ENCODE results near the gene TRMU. TPM values are rescaled to one million over a fixed set of nuclear protein-coding genes. Genes with fewer than 3 reads are reported as not detected.
A peak's percentile ranks its signal among the peaks of the same experiment; 100 is the strongest.

The TRMU gene
- total and polyA plus RNA-seq, 4 donors = 11.3 to 66.4 (median 33.8) TPM

DNA sequence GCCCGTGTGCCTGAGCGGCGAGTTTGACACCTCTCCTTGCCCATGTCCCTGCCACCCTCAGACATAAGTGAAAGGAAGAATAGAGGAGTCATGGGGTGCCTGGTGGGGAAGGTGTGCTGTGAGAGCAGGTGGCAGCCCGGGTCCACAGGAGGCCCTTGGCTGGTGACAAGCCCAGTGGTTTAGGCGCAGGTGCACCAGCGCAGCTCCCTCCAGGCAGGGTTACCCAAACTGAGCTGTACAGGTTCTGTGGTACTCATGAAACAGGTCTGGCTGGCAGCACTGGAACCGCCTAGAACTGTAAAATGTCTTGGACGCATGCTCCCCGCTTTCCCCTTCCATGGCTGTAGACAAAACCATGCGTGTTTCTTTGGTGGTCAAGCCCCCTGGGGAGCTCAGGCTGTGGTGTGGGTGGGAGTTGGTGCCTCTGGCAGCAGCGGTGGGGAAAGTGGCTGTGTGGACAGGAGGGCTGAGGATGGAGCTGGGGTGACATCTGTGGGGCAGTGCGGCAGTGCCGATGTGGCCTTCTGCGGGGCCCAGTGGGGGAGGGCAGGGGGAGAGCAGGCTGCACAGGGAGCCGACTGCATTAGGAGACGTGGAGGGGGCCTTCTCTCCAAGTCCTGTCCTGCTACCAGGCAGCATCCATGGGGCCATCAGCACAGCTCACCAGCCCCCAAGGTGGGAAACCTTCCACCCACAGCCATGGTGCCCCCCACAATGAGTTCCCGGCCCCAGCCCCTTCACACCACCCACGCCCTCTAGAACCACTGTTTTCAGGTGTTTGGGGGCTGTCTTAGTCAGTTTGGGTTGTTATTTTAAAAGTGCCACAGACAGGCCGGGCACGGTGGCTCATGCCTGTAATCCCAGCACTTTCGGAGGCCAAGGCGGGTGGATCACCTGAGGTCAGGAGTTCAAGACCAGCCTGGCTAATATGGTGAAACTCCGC is 44.4 kb upstream of the TRMU start:
- H3K4me3 ChIP-seq (ENCODE audit: low read length in 2 of 2) = no peak overlapping the region
- no peaks in the 10 kb centered on the region for H3K9me3 ChIP-seq (ENCODE audit: control insufficient read depth, low read length)
- no peak for DNase-seq
- intact Hi-C loops (cut with DNase I) = no loop called here
- no peaks in the 10 kb centered on the region for H3K4me1 ChIP-seq (ENCODE audit: control insufficient read depth in 1 of 2, insufficient read depth in 2 of 2, low read length in 2 of 2)
- no peak overlapping the region for H3K27ac ChIP-seq (ENCODE audit: low read depth in 1 of 2, low read length in 2 of 2)
- no peak for ATAC-seq (ENCODE audit: low FRiP score)
- no peaks in the 10 kb centered on the region for H3K27me3 ChIP-seq (ENCODE audit: control insufficient read depth in 1 of 2, insufficient read depth in 2 of 2, low read length in 1 of 2)
- H3K36me3 ChIP-seq (ENCODE audit: control insufficient read depth in 1 of 2, insufficient read depth in 2 of 2, low read length in 1 of 2) = peaks cover 0 to 3% of the 10 kb centered on the region in 2 donors
- 94 to 96% methylated on average over 23 of the region's 23 CpGs for WGBS, 2 donors

- DNase-seq (no peak), ATAC-seq (ENCODE audit: low FRiP score) (no peak)
- Histone ChIP-seq H3K27me3 (ENCODE audit: control insufficient read depth in 1 of 2, insufficient read depth in 2 of 2, low read length in 1 of 2) (no peaks in the 10 kb centered on the region), H3K9me3 (ENCODE audit: control insufficient read depth, low read length) (no peaks in the 10 kb centered on the region), H3K4me1 (ENCODE audit: control insufficient read depth in 1 of 2, insufficient read depth in 2 of 2, low read length in 2 of 2) (no peaks in the 10 kb centered on the region), H3K36me3 (ENCODE audit: control insufficient read depth in 1 of 2, insufficient read depth in 2 of 2, low read length in 1 of 2) (peaks cover 0 to 3% of the 10 kb centered on the region in 2 donors), H3K27ac (ENCODE audit: low read depth in 1 of 2, low read length in 2 of 2) (no peak overlapping the region), H3K4me3 (ENCODE audit: low read length in 2 of 2) (no peak overlapping the region)
- intact Hi-C loops (cut with DNase I) = no loop called here
- WGBS, 2 donors = 91 to 97% methylated on average over 3 of the region's 3 CpGs
Observed at GRCh38 chr22:46292173-46292572, 43.3 kb upstream of the TRMU start.

DNA sequence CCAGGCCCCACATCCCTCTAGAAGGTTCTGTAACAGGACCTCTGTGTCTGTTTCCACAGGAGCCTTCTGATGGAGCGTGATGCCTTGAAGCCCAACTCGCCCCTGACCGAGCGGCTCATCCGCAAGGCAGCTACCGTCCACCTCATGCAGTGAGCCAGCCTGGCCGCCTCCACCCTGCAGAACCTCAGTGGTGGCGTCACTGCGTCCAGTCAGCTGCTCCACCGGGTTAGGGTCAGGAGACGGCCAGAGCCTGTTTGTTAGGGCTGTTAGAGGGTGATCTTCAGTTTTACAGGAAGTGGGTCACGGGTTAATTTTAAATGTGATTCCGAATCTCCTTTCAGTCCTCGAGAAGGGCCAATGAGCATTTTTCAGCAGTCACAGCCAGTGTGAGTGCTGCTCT is 42.8 kb upstream of the TRMU start:
- 90 to 92% methylated on average over 14 of the region's 14 CpGs for WGBS, 2 donors
- ATAC-seq (ENCODE audit: low FRiP score) (no peak), DNase-seq (peak; percentile 77 to 82)
- Histone ChIP-seq H3K27me3 (ENCODE audit: control insufficient read depth in 1 of 2, insufficient read depth in 2 of 2, low read length in 1 of 2) (no peaks in the 10 kb centered on the region), H3K9me3 (ENCODE audit: control insufficient read depth, low read length) (no peaks in the 10 kb centered on the region), H3K36me3 (ENCODE audit: control insufficient read depth in 1 of 2, insufficient read depth in 2 of 2, low read length in 1 of 2) (peaks cover 0 to 3% of the 10 kb centered on the region in 2 donors), H3K4me1 (ENCODE audit: control insufficient read depth in 1 of 2, insufficient read depth in 2 of 2, low read length in 2 of 2) (no peaks in the 10 kb centered on the region), H3K4me3 (ENCODE audit: low read length in 2 of 2) (no peak overlapping the region), H3K27ac (ENCODE audit: low read depth in 1 of 2, low read length in 2 of 2) (no peak overlapping the region)
- intact Hi-C loops (cut with DNase I) = no loop called here

GRCh38 chr22:46293577-46294260 is 41.8 kb upstream of the TRMU start:
- H3K27ac ChIP-seq (ENCODE audit: low read depth in 1 of 2, low read length in 2 of 2) = no peak overlapping the region
- 85 to 87% methylated on average over 11 of the region's 11 CpGs for WGBS, 2 donors

GRCh38 chr22:46294784-46295183 is 40.7 kb upstream of the TRMU start:
- H3K27me3 ChIP-seq (ENCODE audit: control insufficient read depth in 1 of 2, insufficient read depth in 2 of 2, low read length in 1 of 2) = no peaks in the 10 kb centered on the region
- peaks cover 0 to 3% of the 10 kb centered on the region in 2 donors for H3K36me3 ChIP-seq (ENCODE audit: control insufficient read depth in 1 of 2, insufficient read depth in 2 of 2, low read length in 1 of 2)
- no peak overlapping the region for H3K4me3 ChIP-seq (ENCODE audit: low read length in 2 of 2)
- no peaks in the 10 kb centered on the region for H3K9me3 ChIP-seq (ENCODE audit: control insufficient read depth, low read length)
- H3K27ac ChIP-seq (ENCODE audit: low read depth in 1 of 2, low read length in 2 of 2) = no peak overlapping the region
- no peaks in the 10 kb centered on the region for H3K4me1 ChIP-seq (ENCODE audit: control insufficient read depth in 1 of 2, insufficient read depth in 2 of 2, low read length in 2 of 2)
- 96 to 97% methylated on average over 2 of the region's 2 CpGs for WGBS, 2 donors
- intact Hi-C loops (cut with DNase I) = loop anchor here (5.0 kb wide), 2 partner anchors 142 to 172 kb away; partner anchors contain the start of gene PPARA (in 1 of the 2)
- peak in 1 of 2 donors; percentile 50 for DNase-seq
- ATAC-seq (ENCODE audit: low FRiP score) = no peak

More at GRCh38 chr22:46293577-46294260, 41.8 kb upstream of the TRMU start:
- Histone ChIP-seq H3K4me3 (ENCODE audit: low read length in 2 of 2) (no peak overlapping the region), H3K36me3 (ENCODE audit: control insufficient read depth in 1 of 2, insufficient read depth in 2 of 2, low read length in 1 of 2) (peaks cover 0 to 3% of the 10 kb centered on the region in 2 donors), H3K4me1 (ENCODE audit: control insufficient read depth in 1 of 2, insufficient read depth in 2 of 2, low read length in 2 of 2) (no peaks in the 10 kb centered on the region), H3K27me3 (ENCODE audit: control insufficient read depth in 1 of 2, insufficient read depth in 2 of 2, low read length in 1 of 2) (no peaks in the 10 kb centered on the region), H3K9me3 (ENCODE audit: control insufficient read depth, low read length) (no peaks in the 10 kb centered on the region)
- no peak for ATAC-seq (ENCODE audit: low FRiP score)
- DNase-seq = peak; percentile 75 to 90
- intact Hi-C loops (cut with DNase I) = no loop called here

DNA sequence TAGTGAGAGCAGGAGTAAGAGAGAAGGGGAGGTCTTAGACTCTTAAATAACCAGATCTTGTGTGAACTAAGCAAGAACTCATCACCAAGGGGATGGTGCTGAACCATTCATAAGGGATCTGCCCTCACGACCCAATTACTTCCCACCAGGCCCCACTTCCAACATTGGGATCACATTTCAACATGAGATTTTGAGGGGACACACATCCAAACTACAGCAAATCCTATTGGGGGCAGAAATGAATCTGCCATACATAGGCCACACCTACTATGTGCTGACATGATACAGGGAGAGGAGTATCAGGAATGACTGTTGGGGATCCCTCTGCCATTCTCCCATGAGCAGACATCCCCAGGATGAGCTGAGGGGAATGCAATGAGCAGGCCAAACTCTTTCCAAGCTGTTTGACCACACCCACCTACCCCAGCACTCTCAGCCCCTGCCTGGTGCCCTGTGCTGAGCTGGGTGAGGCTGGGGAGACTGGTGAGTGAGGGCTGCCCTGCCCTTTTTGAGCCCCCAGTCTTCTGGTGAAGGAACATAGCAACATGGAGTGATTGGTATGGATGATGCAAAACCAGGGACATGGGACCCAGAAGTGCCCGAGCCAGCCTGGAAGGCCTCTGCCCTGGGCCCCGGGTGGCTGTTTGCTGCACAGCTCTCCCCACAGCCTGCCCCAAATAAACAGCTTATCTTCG is 40.1 kb upstream of the TRMU start:
- Histone ChIP-seq H3K9me3 (ENCODE audit: control insufficient read depth, low read length) (no peaks in the 10 kb centered on the region), H3K36me3 (ENCODE audit: control insufficient read depth in 1 of 2, insufficient read depth in 2 of 2, low read length in 1 of 2) (peaks cover 0 to 3% of the 10 kb centered on the region in 2 donors), H3K4me1 (ENCODE audit: control insufficient read depth in 1 of 2, insufficient read depth in 2 of 2, low read length in 2 of 2) (no peaks in the 10 kb centered on the region), H3K4me3 (ENCODE audit: low read length in 2 of 2) (no peak overlapping the region), H3K27ac (ENCODE audit: low read depth in 1 of 2, low read length in 2 of 2) (peak overlapping the region in 1 of 2 donors; percentile 78), H3K27me3 (ENCODE audit: control insufficient read depth in 1 of 2, insufficient read depth in 2 of 2, low read length in 1 of 2) (no peaks in the 10 kb centered on the region)
- intact Hi-C loops (cut with DNase I) = loop anchor here (5.0 kb wide), 2 partner anchors 143 to 173 kb away; partner anchors contain the start of gene PPARA (in 1 of the 2)
- ATAC-seq (ENCODE audit: low FRiP score) (no peak), DNase-seq (no peak)
- 63 to 64% methylated on average over 4 of the region's 4 CpGs for WGBS, 2 donors

DNA sequence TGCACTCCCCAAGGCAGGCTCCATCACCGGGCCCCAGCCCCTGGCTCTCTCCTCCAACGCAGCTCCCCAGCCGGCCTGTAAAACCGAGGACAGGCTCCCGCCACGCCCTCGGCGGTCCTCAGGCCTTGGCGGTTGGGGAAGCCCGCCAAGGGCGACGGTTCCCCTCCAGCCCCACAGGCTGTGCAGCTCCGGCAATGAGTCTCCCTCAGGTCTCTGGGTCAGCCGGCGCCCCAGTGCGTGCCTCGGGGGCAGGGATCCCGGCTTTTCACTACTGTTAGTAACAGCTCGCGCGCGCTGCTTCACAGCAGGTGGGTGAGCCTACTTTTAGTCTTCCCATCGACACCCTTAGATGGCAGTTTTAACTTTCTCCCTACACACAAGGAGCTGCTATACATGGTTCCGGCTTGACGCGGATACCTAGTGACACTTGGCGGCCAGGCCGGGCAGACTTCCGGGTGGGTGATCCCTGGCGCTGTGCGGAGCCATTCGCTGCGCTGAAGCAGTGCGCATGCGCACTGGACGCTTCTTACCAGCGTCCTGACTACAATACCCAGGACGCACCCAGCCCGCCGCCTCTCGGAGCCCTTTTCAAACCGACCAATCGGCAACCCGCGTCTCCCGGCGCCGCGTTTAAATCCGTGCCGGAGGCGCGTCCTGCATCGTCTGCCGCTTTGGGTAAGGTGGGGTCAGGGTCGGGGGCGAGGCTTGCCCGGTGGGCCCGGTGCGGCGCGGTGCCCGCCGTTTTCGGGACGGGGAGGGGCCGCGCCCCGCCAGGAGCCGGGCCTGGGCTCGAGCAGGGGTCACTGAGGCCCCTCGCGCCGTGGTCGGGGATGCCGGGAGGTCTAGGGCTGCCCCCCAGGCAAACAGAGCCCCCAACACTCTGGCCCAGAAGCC is 39.0 kb upstream of the TRMU start, which contains the start of gene GTSE1:
TSS of gene GTSE1 (plus strand) at position 614 of the 894 bp plus-strand sequence. CDS start 531 bp downstream, outside the sequence.
- intact Hi-C loops (cut with DNase I) = loop anchor here (5.0 kb wide), 2 partner anchors 144 to 174 kb away; partner anchors contain the start of gene PPARA (in 1 of the 2)
- peak; percentile 98 for ATAC-seq (ENCODE audit: low FRiP score)
- H3K27ac ChIP-seq (ENCODE audit: low read depth in 1 of 2, low read length in 2 of 2) = peak within 1 kb of the TSS; percentile 46 to 78

More for the DNA sequence above, 39.0 kb upstream of the TRMU start, which contains the start of gene GTSE1:
- 1% methylated on average over 76 of the region's 76 CpGs for WGBS, 2 donors
- Histone ChIP-seq H3K9me3 (ENCODE audit: control insufficient read depth, low read length) (no peaks in the 10 kb centered on the region), H3K4me3 (ENCODE audit: low read length in 2 of 2) (peak within 1 kb of the TSS; percentile 9 to 37), H3K36me3 (ENCODE audit: control insufficient read depth in 1 of 2, insufficient read depth in 2 of 2, low read length in 1 of 2) (peaks cover 0 to 3% of the 10 kb centered on the region in 2 donors), H3K27me3 (ENCODE audit: control insufficient read depth in 1 of 2, insufficient read depth in 2 of 2, low read length in 1 of 2) (no peaks in the 10 kb centered on the region), H3K4me1 (ENCODE audit: control insufficient read depth in 1 of 2, insufficient read depth in 2 of 2, low read length in 2 of 2) (no peaks in the 10 kb centered on the region)
- peak; percentile 99 for DNase-seq
